SIG-M5 treated with dmso at 0.1 percent for 504 hours (cell line): ENCODE measurements around the gene PATE4.
A peak's percentile ranks its signal among the peaks of the same experiment; 100 is the strongest.

Experiments
- DNase-seq: peaks from one replicate; lab custom pipeline; 2025; ENCODE audit not compliant: unreplicated experiment; lab: John Stamatoyannopoulos, UW

Gene PATE4

DNA sequence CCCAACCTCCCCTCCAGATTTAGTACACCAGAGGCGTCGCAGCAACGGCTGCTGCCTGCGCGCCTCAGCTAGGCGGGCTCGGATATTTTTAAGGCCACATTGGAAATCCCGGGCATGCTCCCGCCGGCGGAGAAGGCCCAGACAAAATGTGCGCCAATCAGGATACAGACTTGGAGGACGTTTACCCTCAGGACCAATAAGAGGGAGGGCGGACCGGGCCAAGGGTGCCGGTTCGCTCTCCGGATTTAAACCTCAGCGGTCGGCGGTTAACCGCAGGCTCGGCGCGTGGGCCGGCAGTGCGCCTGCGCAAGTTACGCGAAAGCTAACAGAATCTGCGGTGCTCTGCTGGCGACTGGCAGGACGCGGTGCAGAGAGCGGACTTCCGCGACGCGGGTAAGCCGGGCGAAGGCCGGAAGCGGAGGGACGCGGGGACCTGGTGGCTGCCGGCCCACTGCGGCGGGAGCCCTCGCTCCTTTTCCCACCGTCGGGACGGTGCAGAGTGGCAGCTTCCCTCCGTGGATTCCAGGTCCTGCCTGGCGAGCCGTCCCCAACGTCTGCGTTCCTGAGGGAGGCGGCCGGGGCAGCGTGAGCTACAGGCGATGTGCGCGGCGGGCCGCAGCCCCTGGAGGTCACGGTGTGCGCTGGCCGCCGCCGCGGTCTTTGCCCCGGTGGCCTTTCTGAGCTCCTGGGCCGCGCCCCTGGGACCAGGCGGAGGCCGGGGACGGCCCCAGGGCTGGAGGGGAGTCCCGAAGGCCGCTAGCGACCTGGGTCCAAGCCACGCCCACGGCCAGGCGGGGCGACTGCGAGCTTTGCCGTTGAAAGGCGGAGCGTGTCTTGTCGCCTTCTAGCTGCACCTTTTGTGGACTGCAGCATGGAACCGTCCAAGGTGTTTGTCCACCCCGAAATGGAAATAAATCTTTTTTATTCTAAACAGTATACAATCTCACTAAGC lies 54.5 kb downstream of the PATE4 start, which contains the start of gene HYLS1:
TSS of gene HYLS1 (plus strand) at position 296 of the 952 bp plus-strand sequence. CDS start 11,701 bp downstream, outside the sequence.
- peak; percentile 83 for DNase-seq
